IMR-90 (cell line): ENCODE measurements around the gene DSCAML1. TPM values are rescaled to one million over a fixed set of nuclear protein-coding genes. Genes with fewer than 3 reads are reported as not detected.

Experiments used
- ATAC-seq: fragments of 200-7000 bp; cut with Tn5 transposase; 2 replicates; pipeline ENCODE4 v1.9.1; 2020; ENCODE audit warnings: low read depth, mild to moderate bottlenecking, moderate library complexity
- BruUV-seq: library from RNA; stranded (reverse); fragments of 400-500 nt; replicated peaks from 2 replicates; lab custom pipeline; 2021; lab: Mats Ljungman, UMichigan
- CTCF ChIA-PET: fragments of 300-600 bp; formaldehyde crosslinking; extraction: SDS; loops from one replicate; lab custom pipeline; 2021; ENCODE audit warnings: antibody characterized with exemption; lab: Yijun Ruan, JAX
- POLR2A ChIA-PET: fragments of 300-600 bp; sonication (Branson Sonifier 250); formaldehyde crosslinking; loops from one replicate; lab custom pipeline; 2022; ENCODE audit warnings: antibody characterized with exemption; ENCODE audit not compliant: unreplicated experiment; lab: Charles Lee
- DNase-seq: peaks from one replicate; pipeline ENCODE4 v3.0.0; 2013
- H2AFZ ChIP-seq: replicated peaks from 2 replicates; pipeline ENCODE3; 2013; ENCODE audit warnings: low read length, mild to moderate bottlenecking; ENCODE audit not compliant: poor library complexity
- H2AK5ac ChIP-seq: 2 replicates; pipeline ENCODE4 v1.6.1; 2013; ENCODE audit warnings: low read depth, low read length, inconsistent platforms
- H2AK9ac ChIP-seq: replicated peaks from 2 replicates; pipeline ENCODE3; 2013; ENCODE audit warnings: mild to moderate bottlenecking, low read depth, low read length, moderate library complexity; ENCODE audit not compliant: poor library complexity
- H2BK120ac ChIP-seq: 2 replicates; pipeline ENCODE4 v1.6.1; 2013; ENCODE audit warnings: low read depth, low read length, inconsistent platforms
- H2BK15ac ChIP-seq: 3 replicates; pipeline ENCODE4 v1.6.1; 2013; ENCODE audit warnings: low read depth, low read length, inconsistent platforms
- H2BK20ac ChIP-seq: 2 replicates; pipeline ENCODE4 v1.6.1; 2013; ENCODE audit warnings: low read depth, mild to moderate bottlenecking, inconsistent platforms, low read length, moderate library complexity
- H2BK5ac ChIP-seq: 2 replicates; pipeline ENCODE4 v1.6.1; 2013; ENCODE audit warnings: mild to moderate bottlenecking, low read depth, low read length, inconsistent platforms; ENCODE audit not compliant: poor library complexity, severe bottlenecking
- H3K14ac ChIP-seq: replicated peaks from 2 replicates; pipeline ENCODE4 v1.6.1; 2013; ENCODE audit warnings: low read depth, low read length, inconsistent platforms
- H3K18ac ChIP-seq: 2 replicates; pipeline ENCODE4 v1.6.1; 2013; ENCODE audit warnings: low read depth, low read length, control low read depth
- H3K23ac ChIP-seq: 2 replicates; pipeline ENCODE4 v1.6.1; 2013; ENCODE audit warnings: low read depth, low read length, inconsistent platforms
- H3K27ac ChIP-seq: 2 replicates; pipeline ENCODE4 v1.5.1; 2013; ENCODE audit warnings: mild to moderate bottlenecking, control low read depth, low read length; ENCODE audit not compliant: insufficient read depth
- H3K27me3 ChIP-seq: 2 replicates; pipeline ENCODE4 v1.6.1; 2013; ENCODE audit warnings: low read length; ENCODE audit not compliant: control insufficient read depth, insufficient read depth
- H3K36me3 ChIP-seq: 2 replicates; pipeline ENCODE4 v1.6.1; 2013; ENCODE audit warnings: low read length, mixed read lengths; ENCODE audit not compliant: control insufficient read depth, insufficient read depth
- H3K4ac ChIP-seq: 2 replicates; pipeline ENCODE4 v1.6.1; 2013; ENCODE audit warnings: low read depth, low read length, inconsistent platforms
- H3K4me1 ChIP-seq: 2 replicates; pipeline ENCODE4 v1.6.1; 2013; ENCODE audit warnings: low read length, mixed read lengths; ENCODE audit not compliant: control insufficient read depth, insufficient read depth
- H3K4me2 ChIP-seq: 2 replicates; pipeline ENCODE4 v1.6.1; 2013; ENCODE audit warnings: low read depth, mild to moderate bottlenecking, control low read depth, low read length, moderate library complexity
- H3K4me3 ChIP-seq: 2 replicates; pipeline ENCODE4 v1.5.1; 2013; ENCODE audit warnings: low read depth, mild to moderate bottlenecking, control low read depth, low read length, moderate library complexity; ENCODE audit not compliant: insufficient read depth
- H3K56ac ChIP-seq: 2 replicates; pipeline ENCODE4 v1.6.1; 2013; ENCODE audit warnings: low read length, inconsistent platforms; ENCODE audit not compliant: insufficient read depth; ENCODE audit errors: extremely low read depth
- H3K79me1 ChIP-seq, 2 experiments: 2 replicates each; pipeline ENCODE4 v1.6.1; 2013; ENCODE audit warnings: low read length in 2 of 2, inconsistent platforms in 1 of 2, low read depth in 1 of 2
- H3K9ac ChIP-seq: 2 replicates; pipeline ENCODE4 v1.6.1; 2013; ENCODE audit warnings: low read depth, low read length, control low read depth
- H3K9me1 ChIP-seq: 2 replicates; pipeline ENCODE4 v1.6.1; 2013; ENCODE audit warnings: low read length, inconsistent platforms; ENCODE audit not compliant: insufficient read depth
- H3K9me3 ChIP-seq: 2 replicates; pipeline ENCODE4 v1.6.1; 2013; ENCODE audit warnings: low read length; ENCODE audit not compliant: control insufficient read depth, insufficient read depth
- H4K20me1 ChIP-seq: 2 replicates; pipeline ENCODE4 v1.6.1; 2013; ENCODE audit warnings: low read length, inconsistent platforms; ENCODE audit not compliant: insufficient read depth
- H4K5ac ChIP-seq: 2 replicates; pipeline ENCODE4 v1.6.1; 2013; ENCODE audit warnings: mild to moderate bottlenecking, low read depth, low read length, control low read depth
- H4K8ac ChIP-seq, 2 experiments: 2 replicates each; pipeline ENCODE4 v1.6.1; 2013; ENCODE audit warnings: low read depth in 2 of 2, low read length in 2 of 2, control low read depth in 1 of 2, inconsistent platforms in 1 of 2
- H4K91ac ChIP-seq: 2 replicates; pipeline ENCODE4 v1.6.1; 2013; ENCODE audit warnings: low read depth, low read length, inconsistent platforms; ENCODE audit not compliant: insufficient read depth
- CEBPB ChIP-seq: IDR thresholded peaks from 2 replicates; pipeline ENCODE4 v1.6.1; 2012; ENCODE audit warnings: low read depth, low read length, improper control_type of control experiment
- MXI1 ChIP-seq: IDR thresholded peaks from 2 replicates; pipeline ENCODE4 v1.6.1; 2012; ENCODE audit warnings: low read depth, mild to moderate bottlenecking, low read length, moderate library complexity, borderline replicate concordance
- RFX5 ChIP-seq: IDR thresholded peaks from 2 replicates; pipeline ENCODE4 v1.8.0; 2012; ENCODE audit warnings: low read depth, mild to moderate bottlenecking, low read length, moderate library complexity
- WGBS, 2 experiments: methylation state at CpG; one replicate each; pipeline versions ENCODE4 v1.1.5 to v1.1.7; 2013; ENCODE audit warnings: missing lambda C conversion rate in 2 of 2; ENCODE audit not compliant: insufficient read length in 1 of 2; ENCODE audit errors: extremely low coverage in 2 of 2; 5-methylcytosine and 5-hydroxymethylcytosine counted together
- dilution Hi-C: fragments of 300-500 bp; cut with HindIII; formaldehyde crosslinking; loops from one replicate; pipeline ENCODE4 v1.14.3; 2018; ENCODE audit warnings: low sequenced_read_pairs; ENCODE audit not compliant: unreplicated experiment
- in situ Hi-C: fragments of 300-500 bp; cut with MboI; formaldehyde crosslinking; loops from 3 replicates; pipeline ENCODE4 v1.14.3; 2019; ENCODE audit warnings: low sequenced_read_pairs, inconsistent platforms, mixed read lengths
- intact Hi-C: fragments of 100-400 bp; cut with micrococcal nuclease; formaldehyde crosslinking; loops from 2 replicates; pipeline ENCODE4 v1.10.0; 2022
- polyA plus RNA-seq, 3 experiments: library from polyadenylated mRNA; depleted of rRNA; stranded (reverse); fragments of >200 nt; gene quantifications; 2 replicates each; pipeline ENCODE4 v1.2.3, GENCODE V29; 2012; ENCODE audit warnings: low replicate concordance in 1 of 3
- total RNA-seq: library from RNA; depleted of rRNA; stranded (reverse); fragments of >200 nt; gene quantifications from 2 replicates; pipeline ENCODE4 v1.2.3, GENCODE V29; 2012

Gene DSCAML1
- total and polyA plus RNA-seq, 2 of the 4 experiments (the other 2 are of a cell fraction) = not detected

- no peak overlapping the region for H2AK5ac ChIP-seq
- H3K4me2 ChIP-seq = no peak overlapping the region
- H3K9ac ChIP-seq = no peak overlapping the region
- H3K27ac ChIP-seq = no peak overlapping the region
- H3K79me1 ChIP-seq = no peaks in the 10 kb centered on the region
- H3K18ac ChIP-seq = no peak overlapping the region
- CTCF ChIA-PET = no interaction called here
- H3K56ac ChIP-seq = no peak overlapping the region
- dilution Hi-C loops = no loop called here
- H3K36me3 ChIP-seq = no peaks in the 10 kb centered on the region
- H2BK5ac ChIP-seq = no peak overlapping the region
- no peak overlapping the region for H2BK120ac ChIP-seq
- no peak overlapping the region for H4K91ac ChIP-seq
- no peak overlapping the region for H2BK20ac ChIP-seq
- POLR2A ChIA-PET = no interaction called here
- H3K4me3 ChIP-seq = no peak overlapping the region
- peaks cover 9% of the 10 kb centered on the region; the same call in 1 of the 2 replicates for H3K27me3 ChIP-seq
- no TSS peak for BruUV-seq
- in situ Hi-C loops = no loop called here
- H4K8ac ChIP-seq = no peak overlapping the region
- WGBS, 2 experiments = no CpG with 5 or more reads among the region's 7 CpGs
- no peak overlapping the region for H2BK15ac ChIP-seq
- H4K20me1 ChIP-seq = no peaks in the 10 kb centered on the region
- H3K9me3 ChIP-seq = no peaks in the 10 kb centered on the region
- H3K4me1 ChIP-seq = peaks cover 7% of the 10 kb centered on the region; the same call in 1 of the 2 replicates
- no peak overlapping the region for H3K14ac ChIP-seq
- no peak overlapping the region for H4K5ac ChIP-seq
- no peak overlapping the region for H2AFZ ChIP-seq
- intact Hi-C loops = no loop called here
- no peak for TF ChIP-seq MXI1
- no peak for TF ChIP-seq RFX5
- TF ChIP-seq CEBPB = no peak
- no peak overlapping the region for H3K23ac ChIP-seq
- ATAC-seq = no peak
- no peaks in the 10 kb centered on the region for H3K9me1 ChIP-seq
- DNase-seq = no peak
- 0 out of 2 replicates have a peak overlapping the region, but pooled peaks have one; percentile 65 for H3K4ac ChIP-seq
- no peak overlapping the region for H2AK9ac ChIP-seq
These were observed 32.3 kb upstream of the DSCAML1 start for GRCh38 chr11:117829369-117829725.
